ENCODE data around the gene HAPLN1. TPM values are rescaled to one million over a fixed set of nuclear protein-coding genes. Genes with fewer than 3 reads are reported as not detected.

HAPLN1 gene
- total RNA-seq, 1 donor from 2014 or later = not detected

GRCh38 chr5:83595217-83595616 lies 125.4 kb downstream of the HAPLN1 start:
- no peaks in the 10 kb centered on the region for H3K36me3 ChIP-seq (ENCODE audit: control insufficient read depth, insufficient read depth, low read length)
- no peak for FAIRE-seq
- no peak overlapping the region for H3K4me3 ChIP-seq (ENCODE audit: low read depth, low read length)
- TF ChIP-seq CTCF (IDR thresholded peaks at IDR 0.05; ENCODE audit: insufficient read depth, low read length, severe bottlenecking) = peak; percentile 29
- no peaks in the 10 kb centered on the region for H3K27me3 ChIP-seq (ENCODE audit: control insufficient read depth, insufficient read depth, low read length)
- DNase-seq (ENCODE audit: low read depth) = no peak

- no peaks in the 10 kb centered on the region for H3K36me3 ChIP-seq (ENCODE audit: control insufficient read depth, insufficient read depth, low read length)
- no peak for FAIRE-seq
- TF ChIP-seq CTCF (IDR thresholded peaks at IDR 0.05; ENCODE audit: insufficient read depth, low read length, severe bottlenecking) = no peak
- no peak overlapping the region for H3K4me3 ChIP-seq (ENCODE audit: low read depth, low read length)
- no peaks in the 10 kb centered on the region for H3K27me3 ChIP-seq (ENCODE audit: control insufficient read depth, insufficient read depth, low read length)
- no peak for DNase-seq (ENCODE audit: low read depth)
These were observed 129.7 kb downstream of the HAPLN1 start for GRCh38 chr5:83590966-83591365.

DNA sequence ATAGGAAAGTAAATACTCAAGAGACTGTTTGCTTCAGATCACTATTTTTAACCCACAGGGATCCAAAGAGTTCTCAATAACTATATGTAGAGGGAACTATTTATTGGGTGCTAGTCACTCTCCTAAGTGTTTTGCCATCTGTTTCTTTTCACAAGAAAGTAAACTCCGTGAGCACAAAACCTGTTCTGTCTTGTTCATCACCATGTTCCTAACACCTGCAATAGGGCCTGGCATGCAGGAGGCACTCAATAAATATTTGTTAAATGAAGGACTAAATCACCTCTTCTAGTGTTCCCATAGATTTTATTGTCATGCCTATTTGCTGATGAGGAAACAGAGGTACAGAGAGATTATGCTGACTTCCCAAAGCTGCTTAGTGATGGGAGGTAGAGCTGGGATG lies 130.9 kb downstream of the HAPLN1 start:
- FAIRE-seq (no peak), DNase-seq (ENCODE audit: low read depth) (peak; percentile 67)
- Histone ChIP-seq H3K4me3 (ENCODE audit: low read depth, low read length) (no peak overlapping the region), H3K36me3 (ENCODE audit: control insufficient read depth, insufficient read depth, low read length) (no peaks in the 10 kb centered on the region), H3K27me3 (ENCODE audit: control insufficient read depth, insufficient read depth, low read length) (no peaks in the 10 kb centered on the region)
- no peak for TF ChIP-seq CTCF (IDR thresholded peaks at IDR 0.05; ENCODE audit: insufficient read depth, low read length, severe bottlenecking)

Other genes with a start within 250 kb of the HAPLN1 start
- 7.8 and 33.7 TPM in 2 replicates for gene VCAN, start 249.1 kb downstream of the HAPLN1 start, total RNA-seq